Colonic mucosa (tissue), 4 donors: ENCODE data around the gene PRIMA1. TPM values are rescaled to one million over a fixed set of nuclear protein-coding genes. Genes with fewer than 3 reads are reported as not detected.

Experiments used
- DNase-seq: peaks from one replicate; pipeline ENCODE4 v3.0.0-alpha.2; 2020
- H3K27ac ChIP-seq: fragments of 200-600 bp; one replicate; pipeline ENCODE4 v1.8.0; 2021
- H3K27me3 ChIP-seq: fragments of 200-600 bp; one replicate; pipeline ENCODE4 v1.8.0; 2021
- H3K36me3 ChIP-seq: fragments of 200-600 bp; one replicate; pipeline ENCODE4 v1.8.0; 2021
- H3K4me1 ChIP-seq: fragments of 200-600 bp; one replicate; pipeline ENCODE4 v1.8.0; 2021; ENCODE audit warnings: mild to moderate bottlenecking
- H3K4me3 ChIP-seq: fragments of 200-600 bp; one replicate; pipeline ENCODE4 v1.8.0; 2021
- H3K9ac ChIP-seq, 2 donors: one replicate each; pipeline ENCODE4 v1.7.0; 2013; ENCODE audit warnings: control low read depth in 2 of 2, low read depth in 2 of 2, low read length in 2 of 2
- H3K9me3 ChIP-seq: fragments of 200-600 bp; one replicate; pipeline ENCODE4 v1.8.0; 2021
- CTCF ChIP-seq: fragments of 200-600 bp; IDR thresholded peaks from one replicate; pipeline ENCODE4 v1.8.0; 2022; ENCODE audit warnings: antibody characterized with exemption, mild to moderate bottlenecking
- intact Hi-C: fragments of 100-400 bp; cut with DNase I; formaldehyde crosslinking; loops from one replicate; pipeline ENCODE4 v1.14.1; 2022
- total RNA-seq, 2 donors: library from RNA; stranded (reverse); fragmentation: NEBNext Ultra II Directional in 1 of 2; extraction: Animal tissue kit (Norgen Biotek cat#: 25700) in 1 of 2; gene quantifications; one replicate each; pipeline ENCODE4 v1.2.1, GENCODE V29; 2021
- donor health status: healthy.
- donor health status: DM: no; HTN: no; CAD: no.
- donor health status: DM: no; HTN: no; CAD: no.

Gene PRIMA1
- total RNA-seq, 2 donors from 2014 or later, result 1.2 to 4.4 TPM

GRCh38 chr14:93686268-93686667 lies 102.0 kb downstream of the PRIMA1 start:
- intact Hi-C loops, result no loop called here
- DNase-seq, result no peak
- Histone ChIP-seq H3K27me3 (no peaks in the 10 kb centered on the region), H3K4me3 (no peak overlapping the region), H3K36me3 (no peaks in the 10 kb centered on the region), H3K27ac (no peak overlapping the region), H3K4me1 (no peaks in the 10 kb centered on the region), H3K9ac (no peak overlapping the region), H3K9me3 (no peaks in the 10 kb centered on the region)
- no peak for TF ChIP-seq CTCF

DNA sequence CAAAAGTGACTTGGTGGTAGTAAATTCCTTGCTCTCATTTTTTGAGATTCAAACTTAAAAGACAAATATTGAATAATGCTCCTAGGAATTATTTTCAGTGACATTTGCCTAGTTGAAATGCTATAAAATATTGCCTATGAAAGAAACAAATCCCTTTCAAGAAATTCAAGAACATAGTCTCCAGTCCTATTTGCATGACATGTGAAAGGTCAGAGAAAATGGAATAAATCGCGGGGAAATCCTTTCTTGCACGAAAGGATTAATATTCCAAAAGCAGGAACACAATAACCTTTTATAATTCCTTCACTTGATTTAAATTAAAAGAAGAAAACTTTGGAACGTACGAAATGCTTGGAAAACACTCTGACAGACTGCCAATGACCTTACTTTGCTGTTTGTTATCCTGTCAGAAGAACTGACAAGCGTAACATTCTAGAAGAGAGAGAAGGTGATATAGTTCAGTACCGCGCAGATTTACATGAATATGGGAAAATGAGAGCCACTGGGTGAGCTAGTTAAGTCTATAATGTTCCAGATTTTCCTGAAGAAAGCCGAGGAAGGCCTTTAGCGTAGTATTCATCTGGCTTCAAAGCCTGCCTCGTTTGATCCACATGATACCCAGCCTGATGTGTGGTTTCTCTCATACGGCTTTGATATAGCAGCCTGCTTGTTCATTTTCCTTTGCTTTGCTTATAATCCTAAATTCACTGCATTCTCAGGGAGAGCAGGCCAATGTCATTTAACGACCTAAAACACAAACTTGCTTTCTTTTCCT lies 103.0 kb downstream of the PRIMA1 start:
- Histone ChIP-seq H3K9ac (no peak overlapping the region), H3K4me1 (no peaks in the 10 kb centered on the region), H3K27me3 (no peaks in the 10 kb centered on the region), H3K4me3 (no peak overlapping the region), H3K9me3 (no peaks in the 10 kb centered on the region), H3K36me3 (no peaks in the 10 kb centered on the region), H3K27ac (no peak overlapping the region)
- TF ChIP-seq CTCF, result no peak
- no peak for DNase-seq
- intact Hi-C loops, result no loop called here

GRCh38 chr14:93683226-93683625 lies 105.1 kb downstream of the PRIMA1 start:
- Histone ChIP-seq H3K9ac (no peak overlapping the region), H3K36me3 (no peaks in the 10 kb centered on the region), H3K4me3 (no peak overlapping the region), H3K9me3 (no peaks in the 10 kb centered on the region), H3K4me1 (no peaks in the 10 kb centered on the region), H3K27me3 (no peaks in the 10 kb centered on the region), H3K27ac (no peak overlapping the region)
- DNase-seq, result no peak
- intact Hi-C loops, result no loop called here
- TF ChIP-seq CTCF, result no peak

GRCh38 chr14:93682459-93682858 lies 105.8 kb downstream of the PRIMA1 start:
- H3K9ac ChIP-seq, result no peak overlapping the region
- DNase-seq, result no peak
- H3K27ac ChIP-seq, result no peak overlapping the region
- no peak for TF ChIP-seq CTCF
- H3K4me3 ChIP-seq, result no peak overlapping the region
- H3K36me3 ChIP-seq, result no peaks in the 10 kb centered on the region
- intact Hi-C loops, result no loop called here
- no peaks in the 10 kb centered on the region for H3K9me3 ChIP-seq
- H3K4me1 ChIP-seq, result no peaks in the 10 kb centered on the region
- no peaks in the 10 kb centered on the region for H3K27me3 ChIP-seq

- no peak for DNase-seq
- no peak overlapping the region for H3K27ac ChIP-seq
- no peaks in the 10 kb centered on the region for H3K27me3 ChIP-seq
- H3K4me3 ChIP-seq, result no peak overlapping the region
- no peaks in the 10 kb centered on the region for H3K9me3 ChIP-seq
- H3K4me1 ChIP-seq, result no peaks in the 10 kb centered on the region
- H3K36me3 ChIP-seq, result no peaks in the 10 kb centered on the region
- intact Hi-C loops, result no loop called here
- no peak for TF ChIP-seq CTCF
- H3K9ac ChIP-seq, result no peak overlapping the region
Observed at GRCh38 chr14:93676416-93676958, 111.8 kb downstream of the PRIMA1 start.
